Esophagus (tissue), 2 donors: Measurements from ENCODE around the gene ACOX1. TPM values are rescaled to one million over a fixed set of nuclear protein-coding genes. Genes with fewer than 3 reads are reported as not detected.
A peak's percentile ranks its signal among the peaks of the same experiment; 100 is the strongest.

Experiments used
- H3K27ac ChIP-seq, 2 donors: one replicate each; pipeline ENCODE4 v1.5.1; 2013; ENCODE audit warnings: low read depth in 2 of 2, mild to moderate bottlenecking in 2 of 2, inconsistent platforms in 1 of 2, low read length in 1 of 2, moderate library complexity in 1 of 2
- H3K27me3 ChIP-seq, 2 donors: one replicate each; pipeline ENCODE4 v1.6.1; 2013; ENCODE audit warnings: low read length in 2 of 2, control low read depth in 1 of 2, mild to moderate bottlenecking in 1 of 2; ENCODE audit not compliant: insufficient read depth in 2 of 2, control insufficient read depth in 1 of 2
- H3K36me3 ChIP-seq, 2 donors: one replicate each; pipeline ENCODE4 v1.6.1; 2013; ENCODE audit warnings: low read length in 1 of 2; ENCODE audit not compliant: control insufficient read depth in 2 of 2, insufficient read depth in 2 of 2
- H3K4me1 ChIP-seq, 2 donors: one replicate each; pipeline ENCODE4 v1.6.1; 2013; ENCODE audit warnings: low read length in 1 of 2; ENCODE audit not compliant: control insufficient read depth in 2 of 2, insufficient read depth in 2 of 2
- H3K4me3 ChIP-seq, 2 donors: one replicate each; pipeline ENCODE4 v1.5.1; 2013; ENCODE audit warnings: low read length in 2 of 2, mild to moderate bottlenecking in 2 of 2, low read depth in 1 of 2, moderate library complexity in 1 of 2
- H3K9me3 ChIP-seq, 2 donors: one replicate each; pipeline ENCODE4 v1.6.1; 2013; ENCODE audit warnings: mild to moderate bottlenecking in 2 of 2, low read depth in 1 of 2, low read length in 1 of 2, moderate library complexity in 1 of 2; ENCODE audit not compliant: control insufficient read depth in 2 of 2, insufficient read depth in 1 of 2
- WGBS, 2 donors: extraction: QIAGEN DNeasy Blood & Tissue Kit; methylation state at CpG; one replicate each; pipeline ENCODE4 v1.1.7; 2013; 5-methylcytosine and 5-hydroxymethylcytosine counted together
- polyA plus RNA-seq, 2 donors: library from polyadenylated mRNA; stranded (reverse); fragments of 200-250 nt; gene quantifications; one replicate each; pipeline ENCODE4 v1.2.3, GENCODE V29; 2013
- donor health status: healthy with polysubstance abuse.
- donor health status: Bipolar disorder and iron deficiency.

The ACOX1 gene
- polyA plus RNA-seq = 10 to 100 TPM; 22.7 to 37.4 TPM

- Histone ChIP-seq H3K4me3 (peak within 1 kb of the TSS; percentile 75 to 99), H3K9me3 (no peaks in the 10 kb centered on the region), H3K27ac (peak within 1 kb of the TSS; percentile 90 to 100), H3K36me3 (no peaks in the 10 kb centered on the region), H3K4me1 (no peaks in the 10 kb centered on the region), H3K27me3 (no peaks in the 10 kb centered on the region)
- 0% methylated on average over 71 to 72 of the region's 72 CpGs for WGBS, 2 donors
Measured at GRCh38 chr17:75978938-75979704, at the start of gene ACOX1, which contains the start of gene TEN1. Gene ACOX1 (minus strand): TSS chr17:75979166. CDS start chr17:75979073, 93 bp downstream. Gene TEN1 (plus strand): TSS chr17:75979240. CDS start chr17:75986193, 6,953 bp downstream.

DNA sequence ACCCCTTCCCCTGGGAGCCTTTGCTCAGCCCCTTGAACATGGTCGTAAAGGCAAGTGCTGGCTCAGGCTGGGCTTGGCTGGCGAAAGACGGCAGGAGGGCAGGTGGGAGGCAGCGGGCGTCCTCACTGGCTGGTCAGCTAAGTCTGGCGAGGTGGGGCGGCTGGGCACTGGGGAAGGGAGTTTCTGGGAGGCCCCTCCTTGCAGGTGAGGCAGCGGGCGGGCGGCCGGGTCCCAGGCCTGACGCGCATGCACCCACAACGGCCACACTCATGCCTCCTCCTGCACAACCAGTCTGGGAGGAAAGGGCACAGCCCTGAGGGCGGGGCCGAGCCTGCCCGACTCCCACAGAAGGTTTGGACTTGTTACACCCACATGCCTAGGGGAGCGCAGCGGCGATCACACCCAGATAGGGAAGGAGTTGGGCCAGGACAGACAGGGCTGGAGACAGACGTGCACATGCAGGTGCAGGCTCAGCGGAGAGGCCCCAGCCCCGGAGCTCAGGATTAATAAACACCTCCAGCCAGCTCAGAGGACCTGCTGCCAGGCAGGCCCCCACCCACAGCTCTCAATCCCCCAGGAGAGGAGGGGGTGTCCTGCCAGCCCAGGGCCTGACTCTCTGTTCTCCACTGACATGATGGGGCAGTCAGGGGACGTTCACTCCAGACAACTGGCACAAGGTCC lies 48.3 kb upstream of the ACOX1 start, which contains the start of gene EVPL:
EVPL (minus strand) TSS at position 148 of the 681 bp plus-strand sequence; CDS start at position 40, 108 bp downstream.
- WGBS, 2 donors = 48% methylated on average over 21 to 24 of the region's 24 CpGs
- peaks cover 0 to 13% of the 10 kb centered on the region in 2 donors for H3K36me3 ChIP-seq
- peak within 1 kb of the TSS; percentile 65 to 85 for H3K4me3 ChIP-seq
- peaks cover 3 to 7% of the 10 kb centered on the region in 2 donors for H3K4me1 ChIP-seq
- no peaks in the 10 kb centered on the region for H3K9me3 ChIP-seq
- no peaks in the 10 kb centered on the region for H3K27me3 ChIP-seq
- H3K27ac ChIP-seq = peak within 1 kb of the TSS; percentile 94 to 97

GRCh38 chr17:76026714-76027158 lies 47.8 kb upstream of the ACOX1 start:
- H3K9me3 ChIP-seq = no peaks in the 10 kb centered on the region
- 50 to 57% methylated on average over 13 to 15 of the region's 15 CpGs for WGBS, 2 donors
- H3K27me3 ChIP-seq = no peaks in the 10 kb centered on the region
- peaks cover 3 to 7% of the 10 kb centered on the region in 2 donors for H3K4me1 ChIP-seq
- H3K36me3 ChIP-seq = peaks cover 0 to 16% of the 10 kb centered on the region in 2 donors
- H3K27ac ChIP-seq = peak overlapping the region; percentile 94 to 97
- H3K4me3 ChIP-seq = peak overlapping the region; percentile 65 to 85

DNA sequence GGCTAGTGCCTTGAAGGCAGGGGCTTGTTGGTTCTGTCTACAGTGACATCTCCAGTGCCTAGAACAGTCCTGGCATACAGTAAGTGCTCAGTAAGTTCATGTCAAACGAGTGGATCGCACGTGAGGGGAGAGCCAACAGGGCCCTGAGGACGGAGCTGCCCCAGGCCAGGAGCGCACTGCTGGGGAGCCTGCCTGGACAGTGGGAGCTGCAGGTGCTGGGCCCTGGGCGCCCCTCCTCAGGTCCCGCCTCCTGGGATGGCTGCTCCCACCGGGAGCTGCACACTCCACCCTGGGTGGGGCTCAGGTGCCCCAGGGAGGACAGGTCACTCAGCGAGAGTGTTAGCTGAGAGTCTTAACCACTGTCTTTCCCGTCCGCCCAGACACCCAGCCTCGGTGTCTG lies 46.3 kb upstream of the ACOX1 start:
- peak overlapping the region; percentile 65 to 85 for H3K4me3 ChIP-seq
- H3K36me3 ChIP-seq = peaks cover 0 to 19% of the 10 kb centered on the region in 2 donors
- H3K27ac ChIP-seq = peak overlapping the region; percentile 94 to 97
- peaks cover 3 to 7% of the 10 kb centered on the region in 2 donors for H3K4me1 ChIP-seq
- H3K9me3 ChIP-seq = no peaks in the 10 kb centered on the region
- 50 to 64% methylated on average over 12 of the region's 12 CpGs for WGBS, 2 donors
- no peaks in the 10 kb centered on the region for H3K27me3 ChIP-seq

- H3K4me3 ChIP-seq = peak overlapping the region; percentile 9 to 65
- H3K36me3 ChIP-seq = peaks cover 0 to 21% of the 10 kb centered on the region in 2 donors
- no peaks in the 10 kb centered on the region for H3K27me3 ChIP-seq
- H3K27ac ChIP-seq = peak overlapping the region; percentile 6 to 72
- H3K9me3 ChIP-seq = no peaks in the 10 kb centered on the region
- 64 to 67% methylated on average over 9 of the region's 9 CpGs for WGBS, 2 donors
- peaks cover 3 to 7% of the 10 kb centered on the region in 2 donors for H3K4me1 ChIP-seq
Measured at GRCh38 chr17:76024353-76024752, 45.4 kb upstream of the ACOX1 start.

GRCh38 chr17:76023900-76024237 lies 44.9 kb upstream of the ACOX1 start:
- WGBS, 2 donors = 80 to 95% methylated on average over 4 to 9 of the region's 9 CpGs
- H3K36me3 ChIP-seq = peaks cover 0 to 26% of the 10 kb centered on the region in 2 donors

GRCh38 chr17:76022973-76023899 lies 44.3 kb upstream of the ACOX1 start:
- Histone ChIP-seq H3K4me1 (peaks cover under 1 to 2% of the 10 kb centered on the region in 2 donors), H3K36me3 (peaks cover 0 to 32% of the 10 kb centered on the region in 2 donors), H3K4me3 (peak overlapping the region in 1 of 2 donors; percentile 9), H3K27me3 (no peaks in the 10 kb centered on the region), H3K9me3 (no peaks in the 10 kb centered on the region), H3K27ac (peak overlapping the region in 1 of 2 donors; percentile 72)
- 90 to 91% methylated on average over 28 of the region's 28 CpGs for WGBS, 2 donors

More at GRCh38 chr17:76023900-76024237, 44.9 kb upstream of the ACOX1 start:
- Histone ChIP-seq H3K27me3 (no peaks in the 10 kb centered on the region), H3K4me1 (peaks cover 3 to 7% of the 10 kb centered on the region in 2 donors), H3K4me3 (peak overlapping the region in 1 of 2 donors; percentile 9), H3K9me3 (no peaks in the 10 kb centered on the region), H3K27ac (peak overlapping the region; percentile 6 to 72)

DNA sequence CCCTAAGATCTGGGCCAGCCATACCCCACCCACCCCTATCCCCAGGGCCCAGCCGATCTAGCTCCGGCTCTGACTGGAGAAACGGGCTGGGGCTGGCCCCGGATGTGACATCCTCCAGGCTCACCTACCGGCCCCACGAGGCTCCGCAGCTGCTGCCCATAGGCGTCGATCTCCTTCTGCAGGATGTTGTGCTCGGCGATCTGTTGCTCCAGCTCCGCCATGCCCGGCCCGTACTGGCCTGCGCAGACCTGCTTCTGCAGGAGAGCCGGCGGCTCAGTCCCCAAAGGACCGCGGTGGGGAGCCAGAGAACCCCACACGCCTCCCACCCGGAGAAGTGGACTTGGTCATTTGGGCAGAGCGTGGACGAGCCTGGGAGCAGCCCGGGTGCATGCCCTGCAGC lies 43.3 kb upstream of the ACOX1 start:
- H3K27me3 ChIP-seq = no peaks in the 10 kb centered on the region
- no peak overlapping the region for H3K4me3 ChIP-seq
- H3K9me3 ChIP-seq = no peaks in the 10 kb centered on the region
- peaks cover 0 to 42% of the 10 kb centered on the region in 2 donors for H3K36me3 ChIP-seq
- no peak overlapping the region for H3K27ac ChIP-seq
- WGBS, 2 donors = 84 to 88% methylated on average over 22 to 24 of the region's 24 CpGs
- H3K4me1 ChIP-seq = peaks cover 0 to 2% of the 10 kb centered on the region in 2 donors
